ENCODE data around the gene CEP104.

GRCh38 chr1:3828391-3828790, 28.6 kb downstream of the CEP104 start:
- TF ChIP-seq, protein P1, sequence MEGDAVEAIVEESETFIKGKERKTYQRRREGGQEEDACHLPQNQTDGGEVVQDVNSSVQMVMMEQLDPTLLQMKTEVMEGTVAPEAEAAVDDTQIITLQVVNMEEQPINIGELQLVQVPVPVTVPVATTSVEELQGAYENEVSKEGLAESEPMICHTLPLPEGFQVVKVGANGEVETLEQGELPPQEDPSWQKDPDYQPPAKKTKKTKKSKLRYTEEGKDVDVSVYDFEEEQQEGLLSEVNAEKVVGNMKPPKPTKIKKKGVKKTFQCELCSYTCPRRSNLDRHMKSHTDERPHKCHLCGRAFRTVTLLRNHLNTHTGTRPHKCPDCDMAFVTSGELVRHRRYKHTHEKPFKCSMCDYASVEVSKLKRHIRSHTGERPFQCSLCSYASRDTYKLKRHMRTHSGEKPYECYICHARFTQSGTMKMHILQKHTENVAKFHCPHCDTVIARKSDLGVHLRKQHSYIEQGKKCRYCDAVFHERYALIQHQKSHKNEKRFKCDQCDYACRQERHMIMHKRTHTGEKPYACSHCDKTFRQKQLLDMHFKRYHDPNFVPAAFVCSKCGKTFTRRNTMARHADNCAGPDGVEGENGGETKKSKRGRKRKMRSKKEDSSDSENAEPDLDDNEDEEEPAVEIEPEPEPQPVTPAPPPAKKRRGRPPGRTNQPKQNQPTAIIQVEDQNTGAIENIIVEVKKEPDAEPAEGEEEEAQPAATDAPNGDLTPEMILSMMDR (IDR thresholded peaks at IDR 0.05) = no peak
- TF ChIP-seq POLR2A (IDR thresholded peaks at IDR 0.05) = no peak
